PFSK-1 (cell line): ENCODE data around the gene LHFPL3.

Experiments
- FOXP2 ChIP-seq: optimal IDR thresholded peaks from 2 replicates; pipeline ENCODE3; 2011; ENCODE audit warnings: borderline replicate concordance, control low read depth, inconsistent platforms; ENCODE audit not compliant: insufficient read depth; ENCODE audit errors: extremely low read length, extremely low read depth
- POLR2AphosphoS5 ChIP-seq: IDR thresholded peaks from 2 replicates; pipeline ENCODE4 v1.6.1; 2012; ENCODE audit warnings: low read depth, mild to moderate bottlenecking, control low read depth, low read length, moderate library complexity
- SIN3A ChIP-seq: IDR thresholded peaks from 2 replicates; pipeline ENCODE4 v1.6.1; 2012; ENCODE audit warnings: mild to moderate bottlenecking, low read length, moderate library complexity, borderline replicate concordance; ENCODE audit not compliant: insufficient read depth
- TAF1 ChIP-seq: IDR thresholded peaks from 2 replicates; pipeline ENCODE4 v1.6.1; 2012; ENCODE audit warnings: low read length, control low read depth, borderline replicate concordance; ENCODE audit not compliant: insufficient read depth
- TF ChIP-seq, protein P1 (sequence below), 2 experiments: IDR thresholded peaks; 2 replicates each; pipeline versions ENCODE4 v1.6.1 to v1.8.0; 2011 to 2012; ENCODE audit warnings: low read depth in 2 of 2, low read length in 2 of 2, control low read depth in 1 of 2, inconsistent platforms in 1 of 2, mild to moderate bottlenecking in 1 of 2, moderate library complexity in 1 of 2; ENCODE audit not compliant: insufficient read depth in 1 of 2

Gene LHFPL3

DNA sequence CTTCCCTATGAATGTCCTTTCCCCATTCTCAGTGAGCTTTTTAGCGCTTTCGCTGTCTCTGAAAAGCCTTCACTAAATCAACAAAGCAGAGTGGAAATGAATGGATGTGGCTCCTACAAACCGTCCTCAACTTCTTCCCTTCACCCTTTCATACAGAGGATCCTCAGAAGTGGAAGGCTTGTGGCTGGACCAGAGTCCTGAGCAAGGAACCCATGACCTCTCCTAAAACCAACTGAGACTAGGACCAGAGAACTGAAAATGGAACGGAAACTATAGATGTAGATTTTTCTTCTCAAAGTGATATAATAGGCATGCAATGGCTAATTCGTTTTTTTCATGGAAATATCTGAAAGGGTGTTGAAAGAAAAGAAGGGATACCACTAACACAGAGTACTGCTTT, 122.5 kb downstream of the LHFPL3 start:
- TF ChIP-seq FOXP2 (no peak), TAF1 (no peak), SIN3A (no peak), POLR2AphosphoS5 (no peak)
- TF ChIP-seq, protein P1, sequence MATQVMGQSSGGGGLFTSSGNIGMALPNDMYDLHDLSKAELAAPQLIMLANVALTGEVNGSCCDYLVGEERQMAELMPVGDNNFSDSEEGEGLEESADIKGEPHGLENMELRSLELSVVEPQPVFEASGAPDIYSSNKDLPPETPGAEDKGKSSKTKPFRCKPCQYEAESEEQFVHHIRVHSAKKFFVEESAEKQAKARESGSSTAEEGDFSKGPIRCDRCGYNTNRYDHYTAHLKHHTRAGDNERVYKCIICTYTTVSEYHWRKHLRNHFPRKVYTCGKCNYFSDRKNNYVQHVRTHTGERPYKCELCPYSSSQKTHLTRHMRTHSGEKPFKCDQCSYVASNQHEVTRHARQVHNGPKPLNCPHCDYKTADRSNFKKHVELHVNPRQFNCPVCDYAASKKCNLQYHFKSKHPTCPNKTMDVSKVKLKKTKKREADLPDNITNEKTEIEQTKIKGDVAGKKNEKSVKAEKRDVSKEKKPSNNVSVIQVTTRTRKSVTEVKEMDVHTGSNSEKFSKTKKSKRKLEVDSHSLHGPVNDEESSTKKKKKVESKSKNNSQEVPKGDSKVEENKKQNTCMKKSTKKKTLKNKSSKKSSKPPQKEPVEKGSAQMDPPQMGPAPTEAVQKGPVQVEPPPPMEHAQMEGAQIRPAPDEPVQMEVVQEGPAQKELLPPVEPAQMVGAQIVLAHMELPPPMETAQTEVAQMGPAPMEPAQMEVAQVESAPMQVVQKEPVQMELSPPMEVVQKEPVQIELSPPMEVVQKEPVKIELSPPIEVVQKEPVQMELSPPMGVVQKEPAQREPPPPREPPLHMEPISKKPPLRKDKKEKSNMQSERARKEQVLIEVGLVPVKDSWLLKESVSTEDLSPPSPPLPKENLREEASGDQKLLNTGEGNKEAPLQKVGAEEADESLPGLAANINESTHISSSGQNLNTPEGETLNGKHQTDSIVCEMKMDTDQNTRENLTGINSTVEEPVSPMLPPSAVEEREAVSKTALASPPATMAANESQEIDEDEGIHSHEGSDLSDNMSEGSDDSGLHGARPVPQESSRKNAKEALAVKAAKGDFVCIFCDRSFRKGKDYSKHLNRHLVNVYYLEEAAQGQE (IDR thresholded peaks at IDR 0.05; ENCODE audit: insufficient read depth in 1 of 2, low read depth in 2 of 2, low read length in 2 of 2): no peak

DNA sequence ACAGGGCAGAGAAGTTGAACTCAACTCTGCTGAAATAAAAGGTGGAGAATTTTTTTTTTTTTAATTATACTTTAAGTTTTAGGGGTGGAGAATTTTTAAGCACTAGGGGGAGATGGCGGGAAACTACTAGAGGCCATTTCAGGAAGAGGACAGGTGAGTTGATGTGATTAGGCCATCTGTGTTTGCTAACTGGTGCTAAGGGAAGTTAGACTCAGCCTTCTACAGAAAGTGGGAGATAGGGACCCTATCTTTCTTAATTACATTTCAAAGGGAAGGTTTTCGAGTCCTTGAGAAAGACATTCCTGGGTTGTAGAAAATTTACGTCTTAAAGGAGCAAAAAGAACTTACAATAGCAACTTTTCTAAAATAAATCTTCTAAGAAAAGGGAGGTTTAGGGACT, 124.8 kb downstream of the LHFPL3 start:
- TF ChIP-seq SIN3A (no peak), TAF1 (no peak), FOXP2 (no peak), POLR2AphosphoS5 (no peak)
- TF ChIP-seq, protein P1 (IDR thresholded peaks at IDR 0.05; ENCODE audit: insufficient read depth in 1 of 2, low read depth in 2 of 2, low read length in 2 of 2): no peak

DNA sequence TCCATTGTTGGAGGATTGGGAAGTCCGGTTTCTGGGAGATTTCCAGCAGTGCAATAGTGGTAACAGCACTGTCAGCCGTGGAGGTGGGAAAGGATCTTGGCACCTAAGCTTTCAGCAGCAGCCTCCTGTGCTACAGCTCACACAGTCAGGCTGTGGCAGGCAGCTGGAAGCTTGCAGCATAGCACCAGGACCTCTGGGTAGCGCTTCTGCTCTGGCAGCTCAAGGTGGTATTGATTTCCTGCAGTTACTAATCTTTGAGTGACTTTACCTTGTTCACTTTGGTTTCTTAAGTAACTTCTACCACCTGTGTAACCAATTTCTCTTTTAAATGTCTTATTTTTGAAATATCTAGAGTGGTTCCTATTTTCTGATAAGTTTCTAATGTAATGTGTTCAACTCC, 130.5 kb downstream of the LHFPL3 start:
- no peak for TF ChIP-seq TAF1
- no peak for TF ChIP-seq SIN3A
- TF ChIP-seq FOXP2: no peak
- no peak for TF ChIP-seq POLR2AphosphoS5
- TF ChIP-seq, protein P1 (IDR thresholded peaks at IDR 0.05; ENCODE audit: insufficient read depth in 1 of 2, low read depth in 2 of 2, low read length in 2 of 2): no peak

DNA sequence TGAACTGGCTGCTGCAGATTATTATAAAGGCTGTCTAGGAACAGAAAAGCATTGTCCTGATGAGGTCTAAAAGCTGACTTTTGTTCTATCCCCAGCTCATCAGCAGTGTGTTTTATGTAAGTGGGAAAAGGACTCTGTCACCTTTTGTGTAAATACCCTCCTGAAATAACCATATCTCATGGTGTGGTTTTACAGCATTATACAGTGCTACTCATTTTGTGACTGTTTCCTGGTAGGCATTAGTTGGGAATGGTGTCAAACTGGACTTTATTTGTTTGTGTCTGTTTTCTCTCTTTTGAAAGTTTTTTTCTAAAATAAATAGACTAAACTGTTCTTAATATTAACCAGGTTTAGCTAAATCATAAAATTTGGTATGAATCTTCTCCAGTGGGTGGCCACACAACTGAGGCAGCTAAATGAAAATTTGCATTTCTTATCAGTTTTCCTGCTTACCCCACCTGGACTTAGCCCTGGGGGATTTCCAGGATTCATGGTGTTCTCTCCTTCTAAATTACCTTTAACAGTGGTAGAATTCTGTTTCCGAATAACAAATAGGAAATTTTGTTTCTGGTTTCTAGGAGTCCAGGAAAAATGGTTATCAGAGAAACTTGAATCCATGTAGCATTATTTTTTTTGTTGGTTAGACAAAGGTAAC, 140.9 kb downstream of the LHFPL3 start:
- TF ChIP-seq, protein P1 (IDR thresholded peaks at IDR 0.05; ENCODE audit: insufficient read depth in 1 of 2, low read depth in 2 of 2, low read length in 2 of 2): no peak
- no peak for TF ChIP-seq POLR2AphosphoS5
- TF ChIP-seq TAF1: no peak
- TF ChIP-seq SIN3A: no peak
- no peak for TF ChIP-seq FOXP2
